Transverse colon (tissue), 4 donors: Measurements from ENCODE around the gene RAPGEF4. TPM values are rescaled to one million over a fixed set of nuclear protein-coding genes. Genes with fewer than 3 reads are reported as not detected.
"Not testable (repeated sequence)": the region's sequence is repeated elsewhere in the genome, so short reads cannot be mapped to it uniquely, and the experiment has no call there.

Experiments
- DNase-seq: peaks from one replicate; pipeline ENCODE4 v3.0.0-alpha.2; 2019
- H3K27ac ChIP-seq, 4 donors: fragments of 200-600 bp; sonication (generic); 2 replicates each; pipeline ENCODE4 v1.5.1; 2016 to 2018; ENCODE audit warnings: inconsistent platforms in 4 of 4
- H3K27me3 ChIP-seq: fragments of 200-600 bp; sonication (generic); 2 replicates; pipeline ENCODE4 v1.5.1; 2017; ENCODE audit warnings: inconsistent platforms
- H3K36me3 ChIP-seq, 4 donors: fragments of 200-600 bp; sonication (generic); 2 replicates each; pipeline ENCODE4 v1.5.1; 2017 to 2019; ENCODE audit warnings: inconsistent platforms in 4 of 4
- H3K4me1 ChIP-seq, 4 donors: fragments of 200-600 bp; sonication (generic); 2 replicates each; pipeline ENCODE4 v1.5.1; 2017 to 2020; ENCODE audit warnings: inconsistent platforms in 4 of 4
- H3K4me3 ChIP-seq, 4 donors: fragments of 200-600 bp; sonication (generic); 1 replicate in 1 of 4; 2 replicates in 3 of 4; pipeline versions ENCODE4 v1.5.1 to v1.6.1; 2017 to 2019; ENCODE audit warnings: inconsistent platforms in 4 of 4
- H3K9me3 ChIP-seq, 2 donors: fragments of 200-600 bp; sonication (generic); 2 replicates each; pipeline ENCODE4 v1.5.1; 2017 to 2019; ENCODE audit warnings: inconsistent platforms in 2 of 2
- CTCF ChIP-seq, 5 experiments: fragments of 200-600 bp in 3 of 5; fragments of 450-650 bp in 2 of 5; sonication (generic) in 3 of 5; IDR thresholded peaks; 1 replicate in 2 of 5; 2 replicates in 3 of 5; pipeline ENCODE4 v1.5.1; 2016 to 2017; ENCODE audit warnings: antibody characterized with exemption in 5 of 5, inconsistent platforms in 3 of 5, mild to moderate bottlenecking in 2 of 5, moderate library complexity in 1 of 5
- EP300 ChIP-seq: sonication (generic); formaldehyde crosslinking; IDR thresholded peaks from one replicate; pipeline ENCODE4 v1.6.1; 2017; ENCODE audit warnings: antibody characterized with exemption, low read depth
- POLR2A ChIP-seq: fragments of 450-650 bp; IDR thresholded peaks from one replicate; pipeline ENCODE4 v1.6.1; 2016; ENCODE audit warnings: antibody characterized with exemption, mild to moderate bottlenecking, moderate library complexity
- POLR2AphosphoS5 ChIP-seq, 3 donors: sonication (generic); formaldehyde crosslinking; IDR thresholded peaks; one replicate each; pipeline ENCODE4 v1.6.1; 2016; ENCODE audit warnings: antibody characterized with exemption in 3 of 3
- WGBS, 2 donors: methylation state at CpG; one replicate each; pipeline ENCODE4 v1.1.5; 2018; ENCODE audit warnings: low coverage in 1 of 2; 5-methylcytosine and 5-hydroxymethylcytosine counted together
- in situ Hi-C, 4 donors: fragments of 200-750 bp; cut with MboI; loops; one replicate each; pipeline versions ENCODE4 v1.15.0 to v1.15.1; 2017; ENCODE audit warnings: low sequenced_read_pairs in 3 of 4, low pct_ligation_motif_present in 1 of 4, low pct_unique_long_range_greater_than_20kb in 1 of 4
- intact Hi-C: fragments of 100-400 bp; cut with DNase I; formaldehyde crosslinking; loops from one replicate; pipeline ENCODE4 v1.15.1; 2023; ENCODE audit warnings: low total_unique reads
- total RNA-seq, 4 donors: library from RNA; depleted of rRNA; stranded (reverse); fragments of >200 nt; gene quantifications; one replicate each; pipeline ENCODE4 v1.1.0, GENCODE V29; 2016

RAPGEF4 gene
- total RNA-seq, 4 donors from 2014 or later = 1.4 to 12.3 (median 2.2) TPM; not detected in 1

- TF ChIP-seq POLR2A (no peak), POLR2AphosphoS5 (IDR thresholded peaks at IDR 0.05) (no peak), CTCF (IDR thresholded peaks at IDR 0.05) (no peak), EP300 (no peak)
- intact Hi-C loops = no loop called here
- H3K4me1 ChIP-seq = no peaks in the 10 kb centered on the region
- in situ Hi-C loops = no loop called here
- no peak overlapping the region for H3K27ac ChIP-seq
- no peaks in the 10 kb centered on the region for H3K27me3 ChIP-seq
- DNase-seq = no peak
- H3K4me3 ChIP-seq = no peak overlapping the region
- H3K36me3 ChIP-seq = no peaks in the 10 kb centered on the region
- no peaks in the 10 kb centered on the region for H3K9me3 ChIP-seq
These were observed 53.2 kb downstream of the RAPGEF4 start for GRCh38 chr2:172788871-172789270.

GRCh38 chr2:172790404-172790803 is 54.8 kb downstream of the RAPGEF4 start:
- WGBS, 2 donors = 52 to 71% methylated on average over 3 to 4 of the region's 4 CpGs
- TF ChIP-seq EP300 = no peak
- no peak for TF ChIP-seq POLR2A
- no peak for TF ChIP-seq POLR2AphosphoS5 (IDR thresholded peaks at IDR 0.05)
- no peak for TF ChIP-seq CTCF (IDR thresholded peaks at IDR 0.05)
- Histone ChIP-seq H3K27ac (no peak overlapping the region), H3K4me3 (no peak overlapping the region), H3K9me3 (no peaks in the 10 kb centered on the region), H3K27me3 (no peaks in the 10 kb centered on the region), H3K36me3 (no peaks in the 10 kb centered on the region), H3K4me1 (no peaks in the 10 kb centered on the region)
- no peak for DNase-seq
- intact Hi-C loops = no loop called here
- in situ Hi-C loops = no loop called here

- Histone ChIP-seq H3K4me3 (no peak overlapping the region), H3K36me3 (no peaks in the 10 kb centered on the region), H3K27me3 (no peaks in the 10 kb centered on the region), H3K4me1 (no peaks in the 10 kb centered on the region), H3K9me3 (no peaks in the 10 kb centered on the region), H3K27ac (no peak overlapping the region)
- no peak for DNase-seq
- WGBS, 2 donors = 90% methylated on average over 4 of the region's 4 CpGs; no CpG with 5 or more reads in 1 of the 2 donors
- TF ChIP-seq POLR2AphosphoS5 (IDR thresholded peaks at IDR 0.05) = no peak
- TF ChIP-seq POLR2A = no peak
- TF ChIP-seq EP300 = no peak
- TF ChIP-seq CTCF (IDR thresholded peaks at IDR 0.05) = no peak
- in situ Hi-C loops (no loop called here), intact Hi-C loops (no loop called here)
These were observed 56.3 kb downstream of the RAPGEF4 start for GRCh38 chr2:172791953-172792352.

- in situ Hi-C loops = no loop called here
- TF ChIP-seq EP300 (no peak), POLR2AphosphoS5 (IDR thresholded peaks at IDR 0.05) (no peak), POLR2A (no peak)
- no peaks in the 10 kb centered on the region for H3K9me3 ChIP-seq
- DNase-seq = no peak
- H3K36me3 ChIP-seq = no peaks in the 10 kb centered on the region
- no peaks in the 10 kb centered on the region for H3K4me1 ChIP-seq
- intact Hi-C loops = no loop called here
- H3K4me3 ChIP-seq = no peak overlapping the region
- no peaks in the 10 kb centered on the region for H3K27me3 ChIP-seq
- H3K27ac ChIP-seq = no peak overlapping the region
These were observed 57.1 kb downstream of the RAPGEF4 start for GRCh38 chr2:172792711-172793110.

- 43% methylated on average over 1 of the region's 1 CpG; no CpG with 5 or more reads in 1 of the 2 donors for WGBS, 2 donors
- H3K27me3 ChIP-seq, H3K4me1 ChIP-seq, H3K27ac ChIP-seq, DNase-seq, H3K9me3 ChIP-seq, H3K36me3 ChIP-seq, H3K4me3 ChIP-seq: not testable (repeated sequence)
- intact Hi-C loops (loop anchor here (10.0 kb wide), 1 partner anchor 61 kb away; no protein-coding TSS in a partner anchor), in situ Hi-C loops (loop anchor here (10.0 to 25.0 kb wide), 3 partner anchors 131 to 409 kb away; no protein-coding TSS in a partner anchor)
These were observed 67.7 kb downstream of the RAPGEF4 start for GRCh38 chr2:172803308-172803707.
